UCSD-AML1 (cell line): ENCODE measurements around the gene GPR108.

ENCODE experiments used
- DNase-seq: peaks from one replicate; lab custom pipeline; 2025; ENCODE audit not compliant: unreplicated experiment; lab: John Stamatoyannopoulos, UW

GPR108 gene

DNA sequence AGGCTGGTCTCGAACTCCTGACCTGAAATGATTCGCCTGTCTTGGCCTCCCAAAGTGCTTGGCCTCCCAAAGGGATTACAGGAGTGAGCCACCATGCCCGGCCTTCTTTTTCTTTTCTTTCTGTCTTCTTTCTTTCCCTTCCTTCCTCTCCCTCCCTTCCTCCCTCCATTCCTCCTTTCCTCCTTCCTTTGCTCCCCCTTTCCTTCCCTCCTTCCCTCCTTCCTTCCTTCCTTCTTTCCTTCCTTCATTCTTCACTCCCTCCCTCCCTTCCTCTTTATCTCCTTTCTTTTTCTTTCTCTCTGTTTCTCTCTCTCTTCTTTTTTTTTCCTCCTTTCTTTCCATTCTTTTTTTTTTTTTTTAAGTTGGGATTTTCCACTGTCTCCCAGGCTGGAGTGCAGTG, 29.0 kb downstream of the GPR108 start:
- no peak for DNase-seq

DNA sequence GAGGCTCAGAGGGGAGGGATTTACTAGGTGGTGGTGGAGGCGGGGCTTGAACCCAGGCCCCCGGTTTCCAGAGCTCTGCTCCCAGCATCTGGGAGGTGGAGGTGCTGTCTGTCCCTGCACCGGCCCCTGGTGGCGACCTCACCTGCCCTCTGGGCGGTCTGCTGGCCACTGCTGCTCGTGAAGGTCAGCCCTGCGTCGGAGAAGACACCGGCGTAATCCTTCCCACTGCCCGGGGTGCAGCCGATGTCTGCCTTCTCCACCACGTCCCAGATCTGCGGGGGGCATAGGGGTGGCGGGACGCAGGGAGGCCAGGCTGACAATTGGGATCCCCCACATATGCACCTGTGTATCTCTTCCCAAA, 29.7 kb downstream of the GPR108 start:
- DNase-seq = no peak

DNA sequence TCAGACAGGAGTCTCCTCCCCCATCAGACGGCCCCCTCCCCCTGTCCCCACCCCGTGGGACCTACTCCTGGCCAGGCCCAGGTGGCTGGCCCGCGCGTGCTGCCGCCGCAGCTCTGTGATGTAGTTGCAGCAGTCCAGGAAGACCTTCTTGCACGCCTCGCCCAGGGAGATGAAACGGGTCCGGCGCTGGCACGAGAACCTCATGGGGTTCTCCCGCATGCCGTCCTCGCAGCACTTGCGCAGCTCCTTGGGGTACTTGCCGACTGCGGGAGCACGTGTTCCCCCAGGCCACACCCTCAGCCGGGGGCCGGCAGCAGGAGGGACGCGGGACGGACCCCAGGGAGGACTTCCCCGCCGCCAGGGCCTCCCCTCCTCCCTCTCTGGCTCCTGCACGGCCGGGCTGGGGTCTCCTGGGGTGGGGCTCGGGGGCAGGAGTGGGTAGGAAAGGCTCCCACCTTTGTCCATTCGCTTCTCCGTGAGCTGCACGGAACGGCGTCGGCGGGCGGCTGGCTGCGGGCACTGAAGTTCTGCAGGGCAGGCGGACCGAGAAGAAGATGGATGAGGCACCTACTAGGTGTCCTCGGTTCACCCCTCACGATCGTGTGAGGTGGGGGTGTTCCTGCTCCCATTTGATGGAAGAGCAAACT, 30.2 kb downstream of the GPR108 start:
- DNase-seq = no peak

GRCh38 chr19:6706633-6706958, 30.8 kb downstream of the GPR108 start:
- no peak for DNase-seq

DNA sequence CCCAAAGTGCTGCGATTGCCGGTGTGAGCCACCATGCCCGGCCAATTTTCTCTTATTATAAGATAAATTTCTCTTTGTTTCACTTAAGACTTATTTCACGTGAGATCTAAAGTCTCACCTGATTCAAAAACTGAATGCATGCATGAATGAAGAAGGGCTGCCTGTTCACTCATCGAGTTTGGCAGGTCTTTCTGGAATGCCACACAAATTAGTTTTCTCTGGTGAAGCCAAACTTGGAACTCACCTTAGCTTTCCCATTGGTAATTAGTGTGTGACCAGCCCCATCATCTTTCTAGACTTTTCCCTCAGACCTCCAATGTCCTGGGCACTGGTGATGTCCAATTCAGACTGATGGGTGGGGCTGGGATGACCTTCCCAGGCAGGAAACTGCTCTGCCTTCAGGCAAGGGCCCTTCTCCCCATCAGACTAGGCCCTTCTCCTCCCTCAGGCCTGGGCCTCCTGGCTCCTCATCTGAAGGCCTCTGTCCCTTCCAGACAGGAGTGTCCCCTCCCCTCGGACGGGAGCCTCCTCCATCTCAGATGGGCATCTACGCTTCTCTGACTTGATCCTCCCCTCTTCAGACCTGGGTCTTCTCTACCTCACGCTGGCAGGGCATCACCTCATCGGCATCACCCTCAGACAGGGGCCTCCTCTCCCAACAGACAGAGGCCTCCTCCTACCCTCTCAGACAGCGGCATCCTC, 31.3 kb downstream of the GPR108 start:
- no peak for DNase-seq

GRCh38 chr19:6700586-6701316, 36.6 kb downstream of the GPR108 start:
- DNase-seq = no peak

GRCh38 chr19:6699935-6700334, 37.4 kb downstream of the GPR108 start:
- DNase-seq = no peak

GRCh38 chr19:6697291-6697690, 40.1 kb downstream of the GPR108 start:
- peak; percentile 53 for DNase-seq

GRCh38 chr19:6696239-6696820, 41.0 kb downstream of the GPR108 start:
- no peak for DNase-seq

GRCh38 chr19:6694147-6694815, 43.1 kb downstream of the GPR108 start:
- no peak for DNase-seq

DNA sequence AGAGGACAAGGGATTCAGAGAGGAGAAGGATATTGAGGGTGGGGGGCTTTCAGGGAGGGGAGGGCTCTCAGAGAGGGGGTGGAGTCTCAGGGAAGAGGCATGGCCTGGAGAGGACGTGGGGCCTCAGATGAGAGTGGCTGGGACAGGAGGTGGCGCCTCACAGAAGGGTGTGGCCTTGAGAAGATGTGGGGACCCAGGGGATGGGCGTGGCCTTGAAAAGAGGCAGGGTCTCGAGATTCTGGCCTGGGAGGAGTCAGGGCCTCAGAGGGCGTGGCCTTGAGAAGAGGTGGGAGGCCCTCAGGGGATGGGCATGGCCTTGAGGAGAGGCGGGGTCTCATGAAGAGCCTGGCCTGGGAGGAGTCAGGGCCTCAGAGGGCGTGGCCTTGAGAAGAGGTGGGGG, 43.7 kb downstream of the GPR108 start:
- DNase-seq = no peak

DNA sequence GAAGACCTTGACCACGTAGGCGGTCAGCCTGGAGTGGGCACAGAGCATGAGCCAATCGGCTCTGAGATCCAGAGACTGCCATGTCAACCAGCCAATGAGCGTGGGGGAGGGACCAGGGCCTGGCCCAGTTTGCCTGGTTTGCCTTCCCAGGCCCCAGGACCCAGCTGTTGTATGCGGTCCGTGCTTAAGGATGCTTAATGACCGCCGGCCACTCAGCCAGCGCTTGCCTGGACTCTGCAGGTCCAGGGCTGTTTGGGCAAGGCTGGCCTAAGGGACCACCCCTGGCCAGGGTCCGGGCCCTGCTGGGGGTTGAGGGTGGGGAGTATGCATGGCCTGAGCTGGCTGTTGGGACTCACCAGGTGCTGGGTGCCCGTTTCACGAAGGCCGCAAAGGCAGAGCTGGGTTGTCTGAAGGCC, 44.3 kb downstream of the GPR108 start:
- DNase-seq = no peak

- DNase-seq = no peak
These were observed 45.4 kb downstream of the GPR108 start for GRCh38 chr19:6692027-6692426.

GRCh38 chr19:6691342-6691741, 46.0 kb downstream of the GPR108 start:
- DNase-seq = no peak

GRCh38 chr19:6690160-6690885, 47.1 kb downstream of the GPR108 start:
- no peak for DNase-seq

GRCh38 chr19:6687114-6687513, 50.3 kb downstream of the GPR108 start:
- DNase-seq = no peak

- no peak for DNase-seq
These were observed 50.8 kb downstream of the GPR108 start for GRCh38 chr19:6686628-6686975.

- DNase-seq = no peak
These were observed 51.3 kb downstream of the GPR108 start for GRCh38 chr19:6685962-6686627.

- DNase-seq = no peak
These were observed 51.9 kb downstream of the GPR108 start for GRCh38 chr19:6685482-6685881.

GRCh38 chr19:6683971-6684370, 53.4 kb downstream of the GPR108 start:
- DNase-seq = no peak
